GM23338 (cell line): ENCODE measurements around the gene IGSF21. TPM values are rescaled to one million over a fixed set of nuclear protein-coding genes. Genes with fewer than 3 reads are reported as not detected.
A peak's percentile ranks its signal among the peaks of the same experiment; 100 is the strongest.

Experiments used
- ATAC-seq: fragments of 200-7000 bp; cut with Tn5 transposase; 3 replicates; pipeline ENCODE4 v1.9.1; 2020
- DNase-seq: peaks from one replicate; pipeline ENCODE4 v3.0.0-alpha.2; 2015; ENCODE audit warnings: low spot score
- H2AFZ ChIP-seq: fragments of 200-600 bp; sonication (generic); 2 replicates; pipeline ENCODE4 v1.8.0; 2016; ENCODE audit warnings: antibody characterized with exemption, mild to moderate bottlenecking, moderate library complexity
- H3F3A ChIP-seq: fragments of 200-600 bp; sonication (generic); replicated peaks from 2 replicates; pipeline ENCODE4 v1.8.0; 2017; ENCODE audit warnings: antibody characterized with exemption, mixed run types, low read depth
- H3K27ac ChIP-seq: fragments of 200-600 bp; sonication (generic); 2 replicates; pipeline ENCODE4 v1.6.1; 2016; ENCODE audit warnings: low read depth
- H3K27me3 ChIP-seq: fragments of 200-600 bp; sonication (generic); 2 replicates; pipeline ENCODE4 v1.8.0; 2016; ENCODE audit warnings: mild to moderate bottlenecking, mixed run types, moderate library complexity; ENCODE audit not compliant: insufficient read depth
- H3K36me3 ChIP-seq: fragments of 200-600 bp; sonication (generic); 2 replicates; pipeline ENCODE4 v1.8.0; 2016; ENCODE audit warnings: mild to moderate bottlenecking; ENCODE audit not compliant: insufficient read depth
- H3K4me1 ChIP-seq: fragments of 200-600 bp; sonication (generic); 2 replicates; pipeline ENCODE4 v1.8.0; 2016; ENCODE audit warnings: mild to moderate bottlenecking, moderate library complexity; ENCODE audit not compliant: insufficient read depth
- H3K4me2 ChIP-seq: fragments of 200-600 bp; sonication (generic); 2 replicates; pipeline ENCODE4 v1.7.1; 2017; ENCODE audit warnings: mixed run types
- H3K4me3 ChIP-seq: fragments of 200-600 bp; sonication (generic); 2 replicates; pipeline ENCODE4 v1.6.1; 2016; ENCODE audit warnings: mixed run types
- H3K79me2 ChIP-seq: fragments of 200-600 bp; sonication (generic); replicated peaks from 2 replicates; pipeline ENCODE4 v1.8.0; 2017; ENCODE audit warnings: mild to moderate bottlenecking; ENCODE audit not compliant: insufficient read depth
- H3K9me2 ChIP-seq: fragments of 200-600 bp; sonication (generic); 2 replicates; pipeline ENCODE4 v1.8.0; 2017; ENCODE audit not compliant: insufficient read depth
- H4K20me1 ChIP-seq: fragments of 200-600 bp; sonication (generic); replicated peaks from 2 replicates; pipeline ENCODE4 v1.8.0; 2017; ENCODE audit warnings: mild to moderate bottlenecking; ENCODE audit not compliant: insufficient read depth
- H3K27ac Mint-ChIP-seq: 2 replicates; pipeline ENCODE4 v1.8.0; 2020; ENCODE audit warnings: inconsistent platforms, mild to moderate bottlenecking, moderate library complexity, mixed read lengths
- H3K27me3 Mint-ChIP-seq: 3 replicates; pipeline ENCODE4 v1.8.0; 2022; ENCODE audit warnings: low read depth, mild to moderate bottlenecking, moderate library complexity, mixed read lengths, inconsistent platforms; ENCODE audit not compliant: insufficient read depth, poor library complexity
- H3K36me3 Mint-ChIP-seq: 3 replicates; pipeline ENCODE4 v1.8.0; 2021; ENCODE audit warnings: low read depth, mild to moderate bottlenecking, inconsistent platforms, moderate library complexity, mixed read lengths
- H3K4me1 Mint-ChIP-seq: 3 replicates; pipeline ENCODE4 v1.8.0; 2020; ENCODE audit warnings: mild to moderate bottlenecking, inconsistent platforms, mixed read lengths
- H3K4me3 Mint-ChIP-seq: 3 replicates; pipeline ENCODE4 v1.8.0; 2021; ENCODE audit warnings: moderate library complexity, mild to moderate bottlenecking, inconsistent platforms, mixed read lengths
- H3K9me3 Mint-ChIP-seq: 3 replicates; pipeline ENCODE4 v1.8.0; 2020; ENCODE audit warnings: moderate library complexity, mild to moderate bottlenecking, inconsistent platforms, mixed read lengths
- CREB1 ChIP-seq: fragments of 250-450 bp; sonication (Bioruptor Pico); IDR thresholded peaks from 2 replicates; pipeline ENCODE4 v1.5.0; 2020; ENCODE audit warnings: low read depth, mild to moderate bottlenecking, moderate library complexity
- CTCF ChIP-seq, 2 experiments: fragments of 200-600 bp in 1 of 2; sonication (generic) in 1 of 2; conservative IDR thresholded peaks; 2 replicates each; pipeline versions ENCODE4 v1.5.1 to v1.6.1; 2016 to 2017; ENCODE audit warnings: antibody characterized with exemption in 2 of 2, low read depth in 2 of 2, mild to moderate bottlenecking in 2 of 2, moderate library complexity in 1 of 2
- EZH2 ChIP-seq: fragments of 200-600 bp; sonication (generic); IDR thresholded peaks from one replicate; pipeline ENCODE4 v1.8.0; 2017; ENCODE audit warnings: antibody characterized with exemption, mild to moderate bottlenecking, low read depth; ENCODE audit not compliant: unreplicated experiment
- EZH2phosphoT487 ChIP-seq: fragments of 200-600 bp; sonication (generic); IDR thresholded peaks from one replicate; pipeline ENCODE4 v1.8.1; 2018; ENCODE audit warnings: antibody characterized with exemption; ENCODE audit not compliant: unreplicated experiment
- JUNB ChIP-seq: IDR thresholded peaks from one replicate; pipeline ENCODE4 v1.6.1; 2016; ENCODE audit warnings: antibody characterized with exemption; ENCODE audit not compliant: unreplicated experiment
- REST ChIP-seq: IDR thresholded peaks from one replicate; pipeline ENCODE4 v1.6.1; 2018; ENCODE audit warnings: antibody characterized with exemption; ENCODE audit not compliant: unreplicated experiment
- STAT1 ChIP-seq: IDR thresholded peaks from one replicate; pipeline ENCODE4 v1.6.1; 2016; ENCODE audit warnings: antibody characterized with exemption; ENCODE audit not compliant: unreplicated experiment
- ZNF331 ChIP-seq: fragments of 250-450 bp; sonication (Bioruptor Pico); IDR thresholded peaks from 2 replicates; pipeline ENCODE4 v1.5.0; 2020; ENCODE audit warnings: low read depth, mild to moderate bottlenecking, moderate library complexity
- ZNF462 ChIP-seq: fragments of 250-450 bp; sonication (Bioruptor Pico); IDR thresholded peaks from 2 replicates; pipeline ENCODE4 v1.5.0; 2020; ENCODE audit warnings: mild to moderate bottlenecking, moderate library complexity
- polyA plus RNA-seq: library from polyadenylated mRNA; unstranded; fragments of >200 nt; fragmentation: Nextera tagmentation; extraction: Ambion mirVana; gene quantifications from 2 replicates; pipeline ENCODE4 v1.2.1, GENCODE V29; 2016
- total RNA-seq: library from RNA; depleted of rRNA; stranded (reverse); fragments of >200 nt; shearing (Covaris generic); gene quantifications from 2 replicates; pipeline ENCODE4 v1.2.3, GENCODE V29; 2014

The IGSF21 gene
- total and polyA plus RNA-seq, 2 experiments from 2014 or later: 15.6 to 15.7 TPM

- Mint-ChIP-seq H3K27me3 (peaks cover 23% of the 10 kb centered on the region), H3K9me3 (peaks cover 12% of the 10 kb centered on the region; the same call in 2 of the 3 replicates), H3K36me3 (peaks cover 18% of the 10 kb centered on the region), H3K4me3 (no peak overlapping the region), H3K4me1 (peaks cover 52% of the 10 kb centered on the region), H3K27ac (no peak overlapping the region)
- DNase-seq: no peak
- H3K4me3 ChIP-seq: no peak overlapping the region
- H3K4me1 ChIP-seq: peaks cover 40% of the 10 kb centered on the region
- no peak for ATAC-seq
- TF ChIP-seq ZNF331 (CRISPR knock-in tag) (no peak), STAT1 (no peak), EZH2 (no peak), EZH2phosphoT487 (no peak), CREB1 (CRISPR knock-in tag) (no peak), JUNB (no peak)
- H3K36me3 ChIP-seq: no peaks in the 10 kb centered on the region
- H3K27ac ChIP-seq: peak overlapping the region; percentile 99
- 0 out of 2 replicates have a peak, but pooled peaks cover 5% of the 10 kb centered on the region for H3K79me2 ChIP-seq
- H2AFZ ChIP-seq: no peak overlapping the region
- no peak overlapping the region for H3K4me2 ChIP-seq
- no peaks in the 10 kb centered on the region for H3K27me3 ChIP-seq
- no peaks in the 10 kb centered on the region for H4K20me1 ChIP-seq
- H3F3A ChIP-seq: peaks cover 23% of the 10 kb centered on the region; the same call in 1 of the 2 replicates
- H3K9me2 ChIP-seq: peaks cover 10% of the 10 kb centered on the region; the same call in 1 of the 2 replicates
Measured at GRCh38 chr1:18300376-18300775, 192.8 kb downstream of the IGSF21 start.

- Histone ChIP-seq H3K79me2 (no peaks in the 10 kb centered on the region), H3K27me3 (no peaks in the 10 kb centered on the region), H3K4me3 (no peak overlapping the region), H3K9me2 (no peaks in the 10 kb centered on the region), H3K27ac (no peak overlapping the region), H3K36me3 (no peaks in the 10 kb centered on the region), H3K4me2 (peak overlapping the region; percentile 27; the same call in 1 of the 2 replicates), H3F3A (peaks cover 6% of the 10 kb centered on the region; the same call in 1 of the 2 replicates), H2AFZ (no peak overlapping the region), H3K4me1 (peaks cover 29% of the 10 kb centered on the region), H4K20me1 (no peaks in the 10 kb centered on the region)
- DNase-seq (peak; percentile 58), ATAC-seq (no peak)
- Mint-ChIP-seq H3K4me1 (peaks cover 33% of the 10 kb centered on the region), H3K4me3 (no peak overlapping the region), H3K27ac (no peak overlapping the region), H3K9me3 (peaks cover 3% of the 10 kb centered on the region; the same call in 1 of the 3 replicates), H3K27me3 (peaks cover 9% of the 10 kb centered on the region), H3K36me3 (peaks cover 2% of the 10 kb centered on the region)
- TF ChIP-seq ZNF462 (CRISPR knock-in tag) (no peak), CTCF (conservative IDR thresholded peaks at IDR 0.05; ENCODE audit: low read depth in 2 of 2) (peak; percentile 93), ZNF331 (CRISPR knock-in tag) (no peak), EZH2 (no peak), REST (no peak)
Measured at GRCh38 chr1:18302788-18303413, 195.3 kb downstream of the IGSF21 start.
